GM12891 (cell line): Measurements from ENCODE around the gene PROCR. TPM values are rescaled to one million over a fixed set of nuclear protein-coding genes. Genes with fewer than 3 reads are reported as not detected.

Experiments used
- DNase-seq: peaks from one replicate; pipeline ENCODE4 v3.0.0; 2011; ENCODE audit warnings: low spot score; ENCODE audit not compliant: insufficient read length
- FAIRE-seq: peaks from 2 replicates; lab custom pipeline; 2011; peaks lifted over from hg19 to GRCh38; lab: Jason Lieb, UNC
- PAX5 ChIP-seq: IDR thresholded peaks from 2 replicates; pipeline ENCODE4 v1.6.1; 2011; ENCODE audit warnings: low read length, moderate library complexity, mild to moderate bottlenecking; ENCODE audit not compliant: insufficient read depth, severe bottlenecking
- POLR2A ChIP-seq: IDR thresholded peaks from 2 replicates; pipeline ENCODE4 v1.6.1; 2011; ENCODE audit warnings: low read depth, low read length, control low read depth
- POLR2AphosphoS5 ChIP-seq: IDR thresholded peaks from 2 replicates; pipeline ENCODE4 v1.6.1; 2011; ENCODE audit warnings: low read depth, low read length, control low read depth
- POU2F2 ChIP-seq: IDR thresholded peaks from 2 replicates; pipeline ENCODE4 v1.6.1; 2011; ENCODE audit warnings: low read depth, mild to moderate bottlenecking, control low read depth, low read length, moderate library complexity
- SPI1 ChIP-seq: IDR thresholded peaks from 2 replicates; pipeline ENCODE4 v1.6.1; 2011; ENCODE audit warnings: low read depth, low read length, control low read depth
- TAF1 ChIP-seq: IDR thresholded peaks from 2 replicates; pipeline ENCODE4 v1.6.1; 2011; ENCODE audit warnings: low read depth, low read length, control low read depth
- polyA plus RNA-seq: library from polyadenylated mRNA; unstranded; fragments of >200 nt; gene quantifications from one replicate; pipeline ENCODE4 v1.2.1, GENCODE V29; 2012; ENCODE audit warnings: low read depth, missing spikeins, inconsistent platforms; ENCODE audit not compliant: missing spikeins

The PROCR gene
- 6.8 TPM for polyA plus RNA-seq

GRCh38 chr20:35171753-35172433 is at the start of gene PROCR:
TSS of gene PROCR (plus strand) at chr20:35172072. CDS start at chr20:35172155, 83 bp downstream.
- TF ChIP-seq TAF1 (no peak), POLR2AphosphoS5 (no peak), POLR2A (no peak), POU2F2 (no peak), PAX5 (no peak), SPI1 (no peak; the same call in 1 of the 2 replicates)
- no peak for DNase-seq
- FAIRE-seq = no peak

GRCh38 chr20:35122756-35123405 is 49.0 kb upstream of the PROCR start:
- TF ChIP-seq TAF1 = no peak
- TF ChIP-seq POU2F2 = no peak
- TF ChIP-seq POLR2A = no peak
- TF ChIP-seq PAX5 = no peak
- no peak for TF ChIP-seq POLR2AphosphoS5
- TF ChIP-seq SPI1 = no peak
- FAIRE-seq (no peak), DNase-seq (no peak)

- FAIRE-seq (no peak), DNase-seq (no peak)
- no peak for TF ChIP-seq PAX5
- TF ChIP-seq TAF1 = no peak
- no peak for TF ChIP-seq SPI1
- TF ChIP-seq POLR2A = no peak
- TF ChIP-seq POLR2AphosphoS5 = no peak
- TF ChIP-seq POU2F2 = no peak
Observed at GRCh38 chr20:35125753-35126152, 46.1 kb upstream of the PROCR start.

- no peak for DNase-seq
- FAIRE-seq = no peak
- TF ChIP-seq POLR2A (no peak), TAF1 (no peak), PAX5 (no peak), SPI1 (no peak), POU2F2 (no peak), POLR2AphosphoS5 (no peak)
Observed at GRCh38 chr20:35129647-35130069, 42.2 kb upstream of the PROCR start.

GRCh38 chr20:35131934-35132333 is 39.9 kb upstream of the PROCR start:
- no peak for TF ChIP-seq TAF1
- TF ChIP-seq PAX5 = no peak
- TF ChIP-seq POU2F2 = no peak
- no peak for TF ChIP-seq POLR2A
- TF ChIP-seq SPI1 = no peak
- FAIRE-seq = no peak
- no peak for DNase-seq

GRCh38 chr20:35133031-35133430 is 38.8 kb upstream of the PROCR start:
- DNase-seq = no peak
- TF ChIP-seq POU2F2 (no peak), POLR2A (no peak), POLR2AphosphoS5 (no peak), TAF1 (no peak), SPI1 (no peak), PAX5 (no peak)
- no peak for FAIRE-seq

GRCh38 chr20:35133735-35134134 is 38.1 kb upstream of the PROCR start:
- FAIRE-seq (no peak), DNase-seq (no peak)
- no peak for TF ChIP-seq PAX5
- TF ChIP-seq POLR2AphosphoS5 = no peak
- no peak for TF ChIP-seq POU2F2
- TF ChIP-seq TAF1 = no peak
- TF ChIP-seq POLR2A = no peak
- TF ChIP-seq SPI1 = no peak

GRCh38 chr20:35134472-35134871 is 37.4 kb upstream of the PROCR start:
- TF ChIP-seq PAX5 (no peak), SPI1 (no peak), TAF1 (no peak), POU2F2 (no peak), POLR2A (no peak), POLR2AphosphoS5 (no peak)
- FAIRE-seq (no peak), DNase-seq (no peak)

GRCh38 chr20:35134880-35135279 is 37.0 kb upstream of the PROCR start:
- FAIRE-seq (no peak), DNase-seq (no peak)

More at GRCh38 chr20:35134880-35135279, 37.0 kb upstream of the PROCR start:
- TF ChIP-seq POLR2AphosphoS5 (no peak), SPI1 (no peak), TAF1 (no peak), PAX5 (no peak), POLR2A (no peak), POU2F2 (no peak)
